GM21360 (cell line): ENCODE data around the gene VPS9D1.
"Not testable (repeated sequence)": the region's sequence is repeated elsewhere in the genome, so short reads cannot be mapped to it uniquely, and the experiment has no call there.

Experiments
- ATAC-seq: cut with Tn5 transposase; IDR thresholded peaks from one replicate; pipeline ENCODE4 v1.9.1; 2021; ENCODE audit warnings: mild to moderate bottlenecking, moderate library complexity; ENCODE audit not compliant: unreplicated experiment

The VPS9D1 gene

GRCh38 chr16:89695086-89695874 is 25.4 kb downstream of the VPS9D1 start:
- ATAC-seq = no peak

- not testable (repeated sequence) for ATAC-seq
Observed at GRCh38 chr16:89694784-89695085, 26.0 kb downstream of the VPS9D1 start.

DNA sequence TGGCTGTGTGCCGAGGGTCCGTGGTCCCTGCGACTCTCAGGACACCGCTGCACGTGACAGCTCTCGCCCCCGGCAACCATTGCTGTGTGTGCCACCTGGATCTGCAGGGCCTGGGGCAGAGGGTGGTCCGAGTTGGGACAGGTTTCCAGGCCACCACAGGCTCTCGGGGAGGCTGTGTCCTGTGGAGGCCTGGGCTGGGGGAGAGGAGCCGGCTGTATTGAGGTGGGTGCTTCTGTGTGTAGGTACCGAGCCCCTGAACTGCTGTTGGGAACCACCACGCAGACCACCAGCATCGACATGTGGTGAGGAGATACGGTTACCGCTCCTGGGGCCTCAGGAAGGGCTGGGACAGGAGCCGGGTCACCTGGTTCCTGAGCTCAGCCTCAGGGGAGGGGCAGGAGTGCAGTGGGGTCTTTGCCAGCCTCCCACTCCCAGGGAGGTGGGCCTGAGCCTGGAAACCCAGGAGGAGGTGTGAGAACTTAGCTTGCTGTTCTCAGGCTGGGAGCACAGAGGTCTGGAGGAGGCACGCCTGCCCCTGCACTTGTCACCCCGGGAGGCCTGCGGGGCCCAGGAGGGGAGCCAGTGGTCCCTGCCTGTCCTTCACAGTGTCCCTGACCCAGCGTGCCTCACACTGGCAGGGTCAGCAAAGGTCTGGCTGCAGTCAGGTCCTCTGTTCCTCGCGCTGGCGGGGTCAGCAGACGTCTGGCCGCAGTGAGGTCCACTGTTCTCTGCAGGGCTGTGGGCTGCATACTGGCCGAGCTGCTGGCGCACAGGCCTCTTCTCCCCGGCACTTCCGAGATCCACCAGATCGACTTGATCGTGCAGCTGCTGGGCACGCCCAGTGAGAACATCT is 26.5 kb downstream of the VPS9D1 start:
- no peak for ATAC-seq

GRCh38 chr16:89693289-89693731 is 27.4 kb downstream of the VPS9D1 start:
- ATAC-seq = no peak

DNA sequence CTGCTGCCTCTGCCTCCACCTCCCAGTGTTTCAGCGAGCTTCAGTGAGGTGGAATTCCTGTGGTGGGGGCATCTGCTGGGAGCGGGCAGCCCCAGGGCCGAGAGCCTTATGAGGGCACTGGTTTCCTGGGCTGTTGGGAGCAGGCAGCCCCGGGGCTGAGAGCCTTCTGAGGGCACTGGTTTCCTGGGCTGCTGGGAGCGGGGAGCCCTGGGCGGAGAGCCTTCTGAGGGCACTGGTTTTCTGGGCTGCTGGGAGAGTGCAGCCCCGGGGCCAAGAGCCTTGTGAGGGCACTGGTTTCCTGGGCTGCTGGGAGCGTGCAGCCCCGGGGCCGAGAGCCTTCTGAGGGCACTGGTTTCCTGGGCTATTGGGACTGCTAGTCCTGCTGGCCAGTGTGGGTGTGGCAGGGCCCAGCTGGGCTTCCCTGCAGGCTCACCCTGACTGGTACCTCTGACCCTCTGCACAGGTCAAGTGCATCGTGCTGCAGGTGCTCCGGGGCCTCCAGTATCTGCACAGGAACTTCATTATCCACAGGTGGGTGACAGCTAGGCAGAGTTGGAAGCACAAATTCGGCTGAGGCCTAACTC is 28.6 kb downstream of the VPS9D1 start:
- no peak for ATAC-seq

- ATAC-seq = no peak
Observed at GRCh38 chr16:89691231-89691985, 29.3 kb downstream of the VPS9D1 start.

- no peak for ATAC-seq
Observed at GRCh38 chr16:89690392-89690901, 30.3 kb downstream of the VPS9D1 start.

DNA sequence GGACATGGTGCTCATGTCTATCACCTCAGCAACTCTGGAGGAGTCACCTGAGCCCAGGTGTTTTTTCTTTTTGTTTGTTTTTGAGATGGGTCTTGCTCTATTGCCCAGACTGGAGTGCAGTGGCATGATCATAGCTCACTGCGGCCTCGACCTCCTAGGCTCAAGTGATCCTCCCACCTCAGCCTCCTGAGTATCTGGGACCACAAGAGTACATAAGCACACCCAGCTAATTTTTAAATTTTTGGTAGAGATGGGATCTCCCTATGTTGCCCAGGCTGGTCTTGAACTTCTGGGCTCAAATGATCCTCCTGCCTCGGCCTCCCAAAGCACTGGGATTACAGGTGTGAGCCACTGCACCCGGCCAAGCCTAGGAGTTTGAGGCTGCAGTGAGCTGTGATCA is 31.1 kb downstream of the VPS9D1 start:
- not testable (repeated sequence) for ATAC-seq

DNA sequence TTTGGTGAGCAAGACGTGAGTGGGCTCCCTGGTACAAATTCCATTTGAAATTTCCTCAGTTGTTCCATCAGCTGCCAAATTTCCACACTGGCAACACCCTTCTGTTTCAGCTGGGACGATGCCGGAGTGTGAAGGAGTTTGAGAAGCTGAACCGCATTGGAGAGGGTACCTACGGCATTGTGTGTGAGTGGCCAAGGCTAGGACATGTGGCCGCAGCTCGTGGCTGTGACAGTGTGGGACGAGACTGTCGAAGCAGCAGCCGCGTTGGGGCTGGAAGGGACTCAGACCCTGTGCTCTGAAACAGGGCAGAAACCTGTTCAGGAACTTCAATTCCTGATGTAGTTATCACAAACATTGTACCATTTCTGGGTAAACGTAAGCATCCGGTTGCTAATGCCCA is 31.6 kb downstream of the VPS9D1 start:
- ATAC-seq = no peak

DNA sequence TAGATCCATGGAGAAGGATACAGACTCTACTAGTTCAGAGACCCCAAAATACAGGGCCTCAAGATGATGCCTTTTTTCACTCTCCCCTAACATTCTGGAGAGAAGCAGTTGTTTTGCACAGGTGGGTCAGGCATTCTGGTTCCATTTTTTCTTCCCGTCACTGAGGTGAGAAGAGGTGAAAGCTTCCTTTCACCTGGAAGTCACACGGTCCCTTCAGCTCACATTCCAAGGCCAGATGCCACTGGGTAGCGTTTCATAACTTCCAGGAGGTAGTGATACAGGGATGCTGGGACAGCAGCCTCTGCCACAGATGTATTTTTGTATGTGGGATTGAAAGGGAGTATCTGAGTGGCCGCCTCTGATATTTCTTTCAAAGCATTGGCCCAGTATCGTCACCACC is 32.3 kb downstream of the VPS9D1 start:
- ATAC-seq = no peak

DNA sequence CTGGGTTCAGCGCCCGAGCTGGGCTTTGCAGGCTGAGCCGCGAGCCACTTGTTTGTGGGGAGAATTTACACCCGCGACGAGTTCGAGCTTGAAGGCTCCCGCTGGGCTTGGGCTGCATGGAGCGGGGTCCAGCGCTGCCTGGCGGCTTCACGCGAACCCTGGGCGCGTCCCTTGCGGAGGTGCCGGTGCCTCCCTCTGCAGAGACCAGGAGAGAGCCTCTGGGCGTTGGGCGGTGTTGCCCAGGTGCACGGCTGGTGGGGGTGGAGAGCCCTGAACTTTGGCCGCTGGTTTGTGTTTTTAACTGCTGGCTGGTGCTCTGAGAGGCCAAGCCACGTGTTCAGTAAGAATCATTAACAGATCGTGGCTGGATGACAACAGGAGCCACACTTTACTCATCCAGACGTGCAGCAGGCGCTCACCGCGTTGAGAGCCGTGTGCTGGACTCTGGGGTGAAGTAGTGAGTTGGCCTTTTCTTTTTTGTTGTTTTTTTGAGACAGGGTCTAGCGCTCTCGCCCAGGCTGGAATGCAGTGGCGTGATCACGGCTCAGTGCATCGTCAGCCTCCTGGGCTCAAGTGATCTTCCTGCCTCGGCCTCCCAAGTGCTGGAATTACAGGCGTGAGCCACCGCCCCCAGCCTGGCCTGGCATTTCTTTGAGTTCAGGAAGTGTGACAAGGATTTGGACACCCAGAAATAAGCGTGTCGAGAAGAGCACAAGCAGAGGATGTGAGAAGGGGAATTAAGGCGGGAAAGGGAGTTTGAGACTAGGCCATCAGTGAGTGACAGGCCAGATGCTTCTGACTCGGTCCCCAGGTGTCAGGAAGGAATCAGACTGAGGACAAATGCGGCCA is 33.4 kb downstream of the VPS9D1 start:
- ATAC-seq = peak; percentile 11

DNA sequence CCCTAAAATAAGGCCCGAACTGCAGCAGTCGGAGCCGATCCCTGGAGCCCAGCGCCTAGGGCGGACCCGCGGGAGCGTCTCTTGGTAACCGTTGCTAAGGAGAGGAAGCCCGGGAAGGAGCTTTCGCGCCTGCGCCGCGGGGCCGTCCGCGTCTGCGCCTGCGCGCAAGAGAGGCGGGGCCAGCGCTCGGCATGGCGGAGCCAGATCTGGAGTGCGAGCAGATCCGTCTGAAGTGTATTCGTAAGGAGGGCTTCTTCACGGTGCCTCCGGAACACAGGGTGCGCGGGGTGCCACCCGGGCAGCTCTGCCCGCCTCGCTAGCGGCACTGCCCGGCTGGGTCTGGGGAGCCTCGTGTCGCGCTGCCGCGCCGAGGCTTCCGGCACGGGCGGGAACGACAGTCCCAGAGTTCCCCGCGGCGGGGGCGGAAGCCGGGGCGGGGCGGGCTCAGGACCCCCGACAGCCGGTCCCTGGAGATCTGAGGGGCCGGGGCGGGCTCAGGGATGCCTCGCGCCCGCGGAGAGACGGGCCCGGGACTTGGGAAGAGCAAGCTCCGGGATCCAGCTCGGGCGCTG is 34.1 kb downstream of the VPS9D1 start, which contains the start of gene CDK10:
TSS of gene CDK10 (plus strand) at position 170 of the 572 bp plus-strand sequence. CDS start at position 192, 22 bp downstream.
- peak; percentile 77 for ATAC-seq

GRCh38 chr16:89685916-89686315 is 34.8 kb downstream of the VPS9D1 start:
- ATAC-seq = no peak

DNA sequence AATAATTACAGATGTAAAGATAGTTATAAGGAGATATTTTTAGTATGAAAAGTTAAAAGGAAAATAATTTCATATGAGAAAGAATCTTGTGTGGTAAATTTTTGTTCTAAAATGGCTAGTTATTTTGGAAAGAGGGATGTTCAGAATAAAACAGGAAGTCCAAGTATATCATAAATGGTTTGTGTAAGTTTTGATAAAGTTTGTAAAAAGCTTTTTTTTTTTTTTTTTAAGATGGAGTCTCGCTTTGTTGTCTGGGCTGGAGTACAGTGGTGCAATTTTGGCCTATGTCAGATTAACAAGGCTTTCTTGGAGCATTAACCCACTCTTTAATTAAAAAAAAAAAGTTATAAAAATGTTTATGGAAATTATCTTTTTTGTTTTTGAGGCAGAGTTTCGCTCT is 42.4 kb downstream of the VPS9D1 start:
- ATAC-seq = no peak

DNA sequence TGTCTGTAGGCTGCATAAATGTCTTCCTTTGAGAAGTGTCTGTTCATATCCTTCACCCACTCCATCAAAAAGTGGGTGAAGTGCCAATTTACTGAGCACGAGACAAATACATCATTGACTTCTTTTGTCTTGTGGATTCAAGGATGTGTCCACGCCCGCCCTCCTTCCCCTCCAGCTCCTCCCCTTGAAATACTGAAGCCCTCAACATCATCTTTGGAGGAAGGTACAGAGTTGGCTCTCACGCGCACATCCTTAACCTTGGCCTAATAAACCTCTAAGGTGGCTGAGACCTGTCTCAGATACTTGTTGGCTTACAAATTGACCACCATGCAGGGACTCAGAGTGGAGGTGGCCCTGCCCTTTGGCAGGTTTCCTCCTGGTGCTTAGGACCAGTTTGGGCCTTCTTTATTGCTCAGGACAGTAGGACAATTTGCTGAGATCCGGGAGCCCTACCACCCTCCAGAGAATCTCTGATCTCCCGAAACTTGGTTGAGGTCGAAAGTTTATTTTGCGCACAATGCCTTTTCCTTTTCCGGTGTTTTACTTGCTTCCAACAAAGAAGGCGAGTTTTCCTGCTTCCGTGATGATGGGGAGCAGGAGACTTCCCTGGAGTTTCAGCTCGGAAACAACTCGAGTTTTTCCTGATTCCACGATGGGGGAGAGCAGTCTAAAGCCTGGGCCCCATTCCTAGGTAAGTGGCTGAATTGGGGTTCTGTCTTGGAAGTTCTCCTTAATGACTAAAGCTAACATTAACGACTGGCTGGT is 48.3 kb downstream of the VPS9D1 start:
- no peak for ATAC-seq

DNA sequence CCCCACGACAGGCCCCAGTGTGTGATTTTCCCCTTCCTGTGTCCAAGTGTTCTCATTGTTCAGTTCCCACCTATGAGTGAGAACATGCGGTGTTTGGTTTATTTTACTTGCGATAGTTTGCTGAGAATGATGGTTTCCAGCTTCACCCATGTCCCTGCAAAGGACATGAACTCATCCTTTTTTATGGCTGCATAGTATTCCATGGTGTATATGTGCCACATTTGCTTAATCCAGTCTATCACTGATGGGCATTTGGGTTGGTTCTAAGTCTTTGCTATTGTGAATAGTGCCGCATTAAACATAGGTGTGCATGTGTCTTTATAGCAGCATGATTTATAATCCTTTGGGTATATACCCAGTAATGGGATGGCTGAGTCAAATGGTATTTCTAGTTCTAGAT is 49.1 kb downstream of the VPS9D1 start:
- not testable (repeated sequence) for ATAC-seq

DNA sequence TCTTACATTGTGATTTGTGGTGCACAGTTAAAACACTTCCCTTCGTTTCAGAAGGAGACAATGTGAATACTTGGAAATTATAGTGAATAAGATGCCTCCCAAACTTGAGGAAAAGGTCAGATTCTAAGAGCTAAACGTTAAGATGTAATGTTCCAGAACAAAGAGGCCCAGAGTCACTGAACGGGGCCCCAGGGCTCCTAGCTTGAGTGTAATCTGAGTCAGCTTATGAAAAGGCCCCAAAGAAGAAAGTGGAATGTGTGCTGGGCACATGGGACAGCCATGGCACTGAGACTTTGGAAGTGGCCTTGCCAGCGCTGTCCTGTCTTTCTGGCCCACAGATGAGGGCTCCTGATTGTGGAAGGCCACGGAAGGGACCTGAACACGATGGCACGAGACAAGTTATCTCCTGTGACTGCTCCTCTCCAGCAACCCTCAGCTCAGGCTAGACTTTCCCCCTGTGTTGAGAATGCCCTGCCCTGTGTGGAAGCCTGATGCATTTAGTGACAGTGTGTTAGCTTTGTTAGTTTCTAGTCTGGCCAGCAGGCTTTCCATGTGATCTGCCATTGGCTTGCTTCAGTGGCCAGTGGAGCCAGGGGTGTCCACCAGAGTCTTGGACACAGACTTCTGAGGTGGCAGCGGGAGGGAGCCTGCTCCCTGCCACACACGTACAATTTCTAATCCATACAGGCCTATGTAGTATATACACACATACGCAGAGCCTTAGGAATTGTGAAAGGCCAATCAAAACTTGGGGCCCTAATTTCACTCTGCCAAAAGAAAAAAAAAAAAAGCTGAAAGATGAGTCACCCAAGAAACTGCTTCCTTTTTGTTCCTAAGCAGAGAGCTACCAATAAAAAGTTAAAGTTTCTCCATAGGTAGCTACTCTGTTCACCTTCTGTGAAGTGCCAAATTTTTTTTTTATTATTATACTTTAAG is 49.9 kb downstream of the VPS9D1 start:
- no peak for ATAC-seq

- ATAC-seq = no peak
Observed at GRCh38 chr16:89669755-89670154, 50.9 kb downstream of the VPS9D1 start.
